Right hindlimb (tissue), 1 donor: ENCODE results near the gene GPR137B.

Experiments used
- DNase-seq: peaks from one replicate; pipeline ENCODE4 v3.0.0-alpha.2; 2018

Gene GPR137B

GRCh38 chr1:236206548-236206947, 64.2 kb downstream of the GPR137B start:
- DNase-seq, result peak; percentile 25

- DNase-seq, result no peak
Measured at GRCh38 chr1:236207121-236207520, 64.8 kb downstream of the GPR137B start.

- no peak for DNase-seq
Measured at GRCh38 chr1:236207569-236207968, 65.2 kb downstream of the GPR137B start.

GRCh38 chr1:236209185-236209584, 66.8 kb downstream of the GPR137B start:
- no peak for DNase-seq

- no peak for DNase-seq
Measured at GRCh38 chr1:236209713-236210112, 67.4 kb downstream of the GPR137B start.

- DNase-seq, result no peak
Measured at GRCh38 chr1:236211815-236212214, 69.5 kb downstream of the GPR137B start.

- no peak for DNase-seq
Measured at GRCh38 chr1:236213534-236213933, 71.2 kb downstream of the GPR137B start.

GRCh38 chr1:236214761-236215160, 72.4 kb downstream of the GPR137B start:
- no peak for DNase-seq

- no peak for DNase-seq
Measured at GRCh38 chr1:236220473-236220872, 78.1 kb downstream of the GPR137B start.

- DNase-seq, result no peak
Measured at GRCh38 chr1:236222632-236223031, 80.3 kb downstream of the GPR137B start.

- no peak for DNase-seq
Measured at GRCh38 chr1:236228411-236228810, 86.1 kb downstream of the GPR137B start.

- no peak for DNase-seq
Measured at GRCh38 chr1:236235116-236235515, 92.8 kb downstream of the GPR137B start.

GRCh38 chr1:236239092-236239585, 96.8 kb downstream of the GPR137B start:
- DNase-seq, result no peak

GRCh38 chr1:236240675-236241074, 98.3 kb downstream of the GPR137B start:
- DNase-seq, result no peak

GRCh38 chr1:236242568-236242967, 100.2 kb downstream of the GPR137B start:
- DNase-seq, result no peak

GRCh38 chr1:236247286-236247685, 104.9 kb downstream of the GPR137B start:
- DNase-seq, result no peak

GRCh38 chr1:236251587-236251986, 109.2 kb downstream of the GPR137B start:
- no peak for DNase-seq

GRCh38 chr1:236253119-236253518, 110.8 kb downstream of the GPR137B start:
- no peak for DNase-seq

GRCh38 chr1:236253918-236254637, 111.7 kb downstream of the GPR137B start:
- DNase-seq, result no peak

GRCh38 chr1:236257216-236257615, 114.9 kb downstream of the GPR137B start:
- DNase-seq, result peak; percentile 20

- DNase-seq, result no peak
Measured at GRCh38 chr1:236258114-236258622, 115.8 kb downstream of the GPR137B start.
